OCI-LY1 (cell line): ENCODE results near the gene KNG1.

Experiments used
- H2AFZ ChIP-seq: fragments of 200-600 bp; sonication (generic), shearing (Covaris generic); 2 replicates; pipeline ENCODE4 v1.6.0; 2014; ENCODE audit warnings: antibody characterized with exemption, mild to moderate bottlenecking, low read length
- H3F3A ChIP-seq: fragments of 200-600 bp; sonication (generic), shearing (Covaris generic); 2 replicates; pipeline ENCODE4 v1.6.0; 2014; ENCODE audit warnings: mild to moderate bottlenecking, antibody characterized with exemption, low read length, moderate library complexity; ENCODE audit not compliant: insufficient read depth
- H3K27ac ChIP-seq: fragments of 200-600 bp; sonication (generic); 2 replicates; pipeline ENCODE4 v1.5.1; 2014; ENCODE audit warnings: low read length, mixed run types, mild to moderate bottlenecking, low read depth; ENCODE audit not compliant: poor library complexity, severe bottlenecking
- H3K27me3 ChIP-seq: fragments of 200-600 bp; sonication (generic); 2 replicates; pipeline ENCODE4 v1.6.0; 2014; ENCODE audit warnings: antibody characterized with exemption, mild to moderate bottlenecking, low read length, moderate library complexity; ENCODE audit not compliant: insufficient read depth
- H3K36me3 ChIP-seq: fragments of 200-600 bp; sonication (generic); 2 replicates; pipeline ENCODE4 v1.6.1; 2014; ENCODE audit warnings: mild to moderate bottlenecking, antibody characterized with exemption, low read length, moderate library complexity, mixed read lengths; ENCODE audit not compliant: insufficient read depth
- H3K4me1 ChIP-seq: fragments of 200-600 bp; sonication (generic); 2 replicates; pipeline ENCODE4 v1.5.1; 2014; ENCODE audit warnings: mild to moderate bottlenecking, low read length, moderate library complexity; ENCODE audit not compliant: insufficient read depth, severe bottlenecking
- H3K4me2 ChIP-seq: fragments of 200-600 bp; sonication (generic), shearing (Covaris generic); 2 replicates; pipeline ENCODE4 v1.6.1; 2014; ENCODE audit warnings: low read length
- H3K4me3 ChIP-seq: fragments of 200-600 bp; sonication (generic); 2 replicates; pipeline ENCODE4 v1.5.1; 2014; ENCODE audit warnings: low read length, low read depth, mild to moderate bottlenecking, mixed read lengths; ENCODE audit not compliant: poor library complexity, severe bottlenecking
- H3K79me2 ChIP-seq: fragments of 200-600 bp; shearing (Covaris generic); 2 replicates; pipeline ENCODE4 v1.6.1; 2016; ENCODE audit warnings: mixed run types, low read length, mixed read lengths; ENCODE audit not compliant: insufficient read depth
- H3K9ac ChIP-seq: fragments of 200-600 bp; sonication (generic), shearing (Covaris generic); 2 replicates; pipeline ENCODE4 v1.6.1; 2014; ENCODE audit warnings: mild to moderate bottlenecking, low read length, mixed read lengths
- H3K9me2 ChIP-seq: fragments of 200-600 bp; sonication (generic), shearing (Covaris generic); 2 replicates; pipeline ENCODE4 v1.6.1; 2014; ENCODE audit warnings: low read depth, mild to moderate bottlenecking, low read length, mixed read lengths
- H3K9me3 ChIP-seq: fragments of 200-600 bp; shearing (Covaris generic); 2 replicates; pipeline ENCODE4 v1.6.1; 2014; ENCODE audit warnings: low read length, mixed read lengths
- H4K20me1 ChIP-seq: fragments of 200-600 bp; sonication (generic), shearing (Covaris generic); 2 replicates; pipeline ENCODE4 v1.6.0; 2016; ENCODE audit warnings: mild to moderate bottlenecking, low read length; ENCODE audit not compliant: insufficient read depth
- EZH2 ChIP-seq: fragments of 200-600 bp; sonication (generic), shearing (Covaris generic); IDR thresholded peaks from 2 replicates; pipeline ENCODE4 v1.8.0; 2017; ENCODE audit warnings: borderline replicate concordance, mixed run types, mild to moderate bottlenecking, antibody characterized with exemption, low read length, moderate library complexity, mixed read lengths
- TF ChIP-seq, protein P1 (sequence below): fragments of 200-600 bp; sonication (generic), shearing (Covaris generic); IDR thresholded peaks from 2 replicates; pipeline ENCODE4 v1.5.1; 2017; ENCODE audit warnings: mild to moderate bottlenecking, antibody characterized with exemption, low read length, moderate library complexity, mixed read lengths

KNG1 gene

DNA sequence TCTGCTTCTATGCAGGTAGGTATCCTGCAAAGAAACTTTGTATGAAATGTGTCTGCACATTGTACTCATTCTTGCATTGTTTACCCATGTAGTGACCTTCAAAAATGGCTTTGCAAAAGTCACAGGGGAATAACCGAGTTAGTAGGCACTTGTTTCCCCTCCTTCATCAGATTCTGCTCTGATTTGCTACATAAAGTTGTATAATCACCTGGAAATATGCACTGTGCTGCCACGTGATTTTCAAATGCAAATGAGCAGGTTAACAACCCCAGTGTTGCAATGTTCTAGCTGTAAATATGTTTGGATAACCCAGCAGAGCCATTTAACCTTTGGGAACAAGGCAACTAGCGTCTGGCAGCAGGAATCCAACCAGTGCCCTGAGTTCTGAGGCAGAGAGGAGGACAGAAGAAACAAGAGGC, at the start of gene KNG1:
Gene KNG1 (plus strand): TSS at position 321 of the 419 bp plus-strand sequence. CDS start 184 bp downstream, outside the sequence.
- Histone ChIP-seq H3K4me1 (peaks cover 9% of the 10 kb centered on the region), H3K4me3 (no peak within 1 kb of the TSS), H4K20me1 (no peaks in the 10 kb centered on the region), H3K4me2 (no peak within 1 kb of the TSS), H3K36me3 (no peaks in the 10 kb centered on the region), H3K79me2 (no peaks in the 10 kb centered on the region), H3K9ac (no peak within 1 kb of the TSS), H3K9me2 (no peaks in the 10 kb centered on the region), H3F3A (no peaks in the 10 kb centered on the region), H2AFZ (no peak within 1 kb of the TSS), H3K27ac (no peak within 1 kb of the TSS), H3K27me3 (no peaks in the 10 kb centered on the region), H3K9me3 (no peaks in the 10 kb centered on the region)
- TF ChIP-seq, protein P1, sequence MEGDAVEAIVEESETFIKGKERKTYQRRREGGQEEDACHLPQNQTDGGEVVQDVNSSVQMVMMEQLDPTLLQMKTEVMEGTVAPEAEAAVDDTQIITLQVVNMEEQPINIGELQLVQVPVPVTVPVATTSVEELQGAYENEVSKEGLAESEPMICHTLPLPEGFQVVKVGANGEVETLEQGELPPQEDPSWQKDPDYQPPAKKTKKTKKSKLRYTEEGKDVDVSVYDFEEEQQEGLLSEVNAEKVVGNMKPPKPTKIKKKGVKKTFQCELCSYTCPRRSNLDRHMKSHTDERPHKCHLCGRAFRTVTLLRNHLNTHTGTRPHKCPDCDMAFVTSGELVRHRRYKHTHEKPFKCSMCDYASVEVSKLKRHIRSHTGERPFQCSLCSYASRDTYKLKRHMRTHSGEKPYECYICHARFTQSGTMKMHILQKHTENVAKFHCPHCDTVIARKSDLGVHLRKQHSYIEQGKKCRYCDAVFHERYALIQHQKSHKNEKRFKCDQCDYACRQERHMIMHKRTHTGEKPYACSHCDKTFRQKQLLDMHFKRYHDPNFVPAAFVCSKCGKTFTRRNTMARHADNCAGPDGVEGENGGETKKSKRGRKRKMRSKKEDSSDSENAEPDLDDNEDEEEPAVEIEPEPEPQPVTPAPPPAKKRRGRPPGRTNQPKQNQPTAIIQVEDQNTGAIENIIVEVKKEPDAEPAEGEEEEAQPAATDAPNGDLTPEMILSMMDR: no peak
- no peak for TF ChIP-seq EZH2

DNA sequence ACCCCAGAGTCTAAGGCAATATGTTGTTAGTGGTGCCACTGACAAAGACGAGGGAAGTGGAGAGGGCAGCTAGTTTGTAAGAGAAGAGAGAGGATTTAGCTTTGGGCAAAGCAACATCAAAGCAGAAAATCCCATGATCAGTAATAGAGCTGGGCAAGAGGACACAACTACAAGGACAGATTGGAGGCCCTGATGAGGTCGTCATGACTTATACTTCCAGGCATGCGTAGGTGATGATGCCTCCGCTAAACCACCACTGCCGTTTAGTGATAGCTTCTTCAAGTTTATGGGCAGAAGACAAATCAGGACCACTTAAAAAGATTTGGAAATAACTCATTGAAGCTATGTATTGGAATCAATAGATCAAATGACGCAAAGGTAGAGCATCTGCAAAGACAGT, 48.7 kb upstream of the KNG1 start:
- Histone ChIP-seq H3K4me2 (no peak overlapping the region), H3K4me3 (no peak overlapping the region), H3K79me2 (no peaks in the 10 kb centered on the region), H3K9ac (no peak overlapping the region), H3K36me3 (no peaks in the 10 kb centered on the region), H3K9me2 (no peaks in the 10 kb centered on the region), H2AFZ (no peak overlapping the region), H3K9me3 (no peaks in the 10 kb centered on the region), H3K4me1 (no peaks in the 10 kb centered on the region), H3K27ac (no peak overlapping the region), H3F3A (no peaks in the 10 kb centered on the region), H3K27me3 (0 out of 2 replicates have a peak, but pooled peaks cover 3% of the 10 kb centered on the region), H4K20me1 (no peaks in the 10 kb centered on the region)
- TF ChIP-seq, protein P1: no peak
- no peak for TF ChIP-seq EZH2

DNA sequence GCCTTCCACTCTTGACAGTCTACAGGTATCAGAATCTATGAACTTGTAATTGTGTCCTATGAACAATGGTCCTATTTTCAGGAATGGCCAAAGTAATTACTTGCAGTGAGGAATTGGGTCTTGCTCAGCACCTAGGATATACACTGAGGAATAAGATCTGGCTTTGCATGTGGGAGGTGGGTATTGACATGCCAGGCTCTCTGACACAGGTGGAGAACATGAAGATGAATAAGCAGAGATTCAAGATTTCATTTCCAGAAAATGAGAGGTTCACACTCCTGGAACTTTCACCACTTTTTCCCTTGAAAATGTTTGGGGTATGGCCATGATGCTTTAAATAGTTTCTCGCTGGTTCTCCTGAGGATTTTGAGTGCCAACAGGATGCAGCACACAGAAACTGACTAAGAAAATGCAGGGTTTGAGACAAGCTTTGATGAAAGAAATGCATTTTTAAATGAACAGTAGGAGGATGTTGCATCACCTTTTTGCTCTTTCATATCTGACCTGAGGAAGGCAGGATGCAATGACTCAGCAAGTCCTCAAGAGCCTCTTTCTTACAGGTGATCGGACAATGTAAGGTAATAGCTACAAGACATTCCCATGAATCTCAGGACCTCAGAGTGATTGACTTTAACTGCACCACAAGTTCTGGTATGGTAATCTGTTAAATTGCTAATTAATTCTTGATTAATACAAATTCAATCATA, 47.6 kb upstream of the KNG1 start:
- Histone ChIP-seq H3K9ac (no peak overlapping the region), H3K27ac (no peak overlapping the region), H3K4me2 (no peak overlapping the region), H2AFZ (no peak overlapping the region), H3K9me2 (no peaks in the 10 kb centered on the region), H3K36me3 (no peaks in the 10 kb centered on the region), H3K9me3 (no peaks in the 10 kb centered on the region), H4K20me1 (no peaks in the 10 kb centered on the region), H3K4me1 (no peaks in the 10 kb centered on the region), H3K4me3 (no peak overlapping the region), H3K79me2 (no peaks in the 10 kb centered on the region), H3K27me3 (0 out of 2 replicates have a peak, but pooled peaks cover 12% of the 10 kb centered on the region), H3F3A (no peaks in the 10 kb centered on the region)
- TF ChIP-seq, protein P1: no peak
